Psoas muscle (tissue), 8 donors: Measurements from ENCODE around the gene TUBGCP6. TPM values are rescaled to one million over a fixed set of nuclear protein-coding genes. Genes with fewer than 3 reads are reported as not detected.

Experiments used
- ATAC-seq, 4 donors: fragments of 200-7000 bp; cut with Tn5 transposase; one replicate each; pipeline ENCODE4 v1.9.1; 2020; ENCODE audit warnings: moderate library complexity in 3 of 4, mild to moderate bottlenecking in 2 of 4
- DNase-seq, 2 donors: peaks; one replicate each; pipeline ENCODE4 v3.0.0-alpha.2; 2020
- H3K27ac ChIP-seq: fragments of 200-600 bp; one replicate; pipeline ENCODE4 v1.8.0; 2022
- H3K27me3 ChIP-seq, 3 donors: fragments of 200-600 bp in 1 of 3; one replicate each; pipeline versions ENCODE4 v1.6.1 to v1.8.0; 2013 to 2022; ENCODE audit warnings: low read length in 2 of 3, mild to moderate bottlenecking in 2 of 3, moderate library complexity in 1 of 3; ENCODE audit not compliant: insufficient read depth in 3 of 3
- H3K36me3 ChIP-seq, 2 donors: fragments of 200-600 bp in 1 of 2; one replicate each; pipeline versions ENCODE4 v1.6.1 to v1.8.0; 2013 to 2022; ENCODE audit warnings: low read depth in 1 of 2, mild to moderate bottlenecking in 1 of 2, moderate library complexity in 1 of 2; ENCODE audit not compliant: insufficient read depth in 1 of 2
- H3K4me1 ChIP-seq: fragments of 200-600 bp; one replicate; pipeline ENCODE4 v1.8.0; 2022
- H3K4me3 ChIP-seq: fragments of 200-600 bp; one replicate; pipeline ENCODE4 v1.8.0; 2022; ENCODE audit warnings: mild to moderate bottlenecking
- H3K9me3 ChIP-seq: fragments of 200-600 bp; one replicate; pipeline ENCODE4 v1.8.0; 2022
- WGBS, 3 donors: extraction: QIAGEN DNeasy Blood & Tissue Kit; methylation state at CpG; one replicate each; pipeline versions ENCODE4 v1.1.6 to v1.1.7; 2013; 5-methylcytosine and 5-hydroxymethylcytosine counted together
- intact Hi-C, 2 donors: fragments of 100-400 bp; cut with DNase I; formaldehyde crosslinking; loops; one replicate each; pipeline versions ENCODE4 v1.11.0 to v1.14.2; 2022
- polyA plus RNA-seq, 3 donors: library from polyadenylated mRNA; stranded (reverse); fragments of 200-250 nt; gene quantifications; one replicate each; pipeline ENCODE4 v1.2.3, GENCODE V29; 2013
- total RNA-seq, 4 donors: library from RNA; stranded (reverse); fragmentation: NEBNext Ultra II Directional in 2 of 4; extraction: Animal tissue kit (Norgen Biotek cat#: 25700) in 2 of 4; gene quantifications; one replicate each; pipeline versions ENCODE4 v1.2.1 to v1.2.4, GENCODE V29; 2021 to 2023
- TF ChIP-seq, protein P1 (sequence below): fragments of 200-600 bp; IDR thresholded peaks from one replicate; pipeline ENCODE4 v1.8.0; 2022; ENCODE audit warnings: antibody characterized with exemption
- donor health status: healthy with polysubstance abuse.
- donor health status: DM: no; HTN: no; CAD: no; lungs with moderate emphysema.
- donor health status: Bipolar disorder and iron deficiency.
- donor health status: healthy.
- donor health status: DM: yes; HTN: yes; CAD: no.
- donor health status: DM: no; HTN: no; CAD: no.
- donor health status: DM: no; HTN: no; CAD: no.
- donor health status: DM: yes; HTN: yes; CAD: no.

Gene TUBGCP6
- total and polyA plus RNA-seq, 7 donors: 9.5 to 21.8 (median 18.0) TPM

- no peaks in the 10 kb centered on the region for H3K9me3 ChIP-seq
- TF ChIP-seq, protein P1, sequence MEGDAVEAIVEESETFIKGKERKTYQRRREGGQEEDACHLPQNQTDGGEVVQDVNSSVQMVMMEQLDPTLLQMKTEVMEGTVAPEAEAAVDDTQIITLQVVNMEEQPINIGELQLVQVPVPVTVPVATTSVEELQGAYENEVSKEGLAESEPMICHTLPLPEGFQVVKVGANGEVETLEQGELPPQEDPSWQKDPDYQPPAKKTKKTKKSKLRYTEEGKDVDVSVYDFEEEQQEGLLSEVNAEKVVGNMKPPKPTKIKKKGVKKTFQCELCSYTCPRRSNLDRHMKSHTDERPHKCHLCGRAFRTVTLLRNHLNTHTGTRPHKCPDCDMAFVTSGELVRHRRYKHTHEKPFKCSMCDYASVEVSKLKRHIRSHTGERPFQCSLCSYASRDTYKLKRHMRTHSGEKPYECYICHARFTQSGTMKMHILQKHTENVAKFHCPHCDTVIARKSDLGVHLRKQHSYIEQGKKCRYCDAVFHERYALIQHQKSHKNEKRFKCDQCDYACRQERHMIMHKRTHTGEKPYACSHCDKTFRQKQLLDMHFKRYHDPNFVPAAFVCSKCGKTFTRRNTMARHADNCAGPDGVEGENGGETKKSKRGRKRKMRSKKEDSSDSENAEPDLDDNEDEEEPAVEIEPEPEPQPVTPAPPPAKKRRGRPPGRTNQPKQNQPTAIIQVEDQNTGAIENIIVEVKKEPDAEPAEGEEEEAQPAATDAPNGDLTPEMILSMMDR: no peak
- no peaks in the 10 kb centered on the region for H3K36me3 ChIP-seq
- peak overlapping the region; percentile 84 for H3K4me3 ChIP-seq
- intact Hi-C loops: no loop called here
- H3K4me1 ChIP-seq: peaks cover 42% of the 10 kb centered on the region
- H3K27ac ChIP-seq: peak overlapping the region; percentile 91
- DNase-seq (no peak), ATAC-seq (no peak)
- 51 to 66% (median 53%) methylated on average over 9 of the region's 9 CpGs for whole genome bisulfite sequencing, 3 donors
- no peaks in the 10 kb centered on the region for H3K27me3 ChIP-seq
These were observed 18.3 kb upstream of the TUBGCP6 start for GRCh38 chr22:50262973-50263617.

DNA sequence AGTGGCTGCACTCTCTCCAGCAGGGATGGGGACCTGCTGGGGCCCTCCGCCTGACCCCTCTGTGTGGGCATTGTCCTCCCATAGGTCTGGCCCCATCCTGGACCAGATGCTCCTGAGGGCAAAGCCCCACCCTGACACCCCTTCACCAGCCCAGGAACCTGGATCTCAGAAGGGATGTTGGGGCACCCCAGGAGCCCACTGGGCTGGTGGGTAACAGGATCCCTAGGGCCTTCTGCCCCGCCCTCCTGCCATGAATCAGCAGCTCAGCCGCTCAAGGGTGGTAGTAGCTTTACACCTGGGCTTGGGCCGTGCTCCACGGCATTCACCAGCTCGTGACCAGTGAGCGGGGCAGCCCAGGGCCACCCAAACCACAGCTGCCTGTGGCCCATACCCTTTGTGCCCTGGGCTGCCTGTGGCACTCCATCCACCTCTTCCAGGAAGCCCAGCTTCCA is 17.7 kb upstream of the TUBGCP6 start:
- WGBS, 3 donors: 30 to 55% (median 39%) methylated on average over 7 of the region's 7 CpGs
- TF ChIP-seq, protein P1: no peak
- Histone ChIP-seq H3K9me3 (no peaks in the 10 kb centered on the region), H3K36me3 (no peaks in the 10 kb centered on the region), H3K27ac (peak overlapping the region; percentile 91), H3K4me3 (peak overlapping the region; percentile 84), H3K4me1 (peaks cover 46% of the 10 kb centered on the region), H3K27me3 (no peaks in the 10 kb centered on the region)
- DNase-seq (peak in 1 of 2 donors; percentile 83), ATAC-seq (peak in 3 of 4 donors; percentile 28 to 42 (median 37))
- intact Hi-C loops: no loop called here

GRCh38 chr22:50261615-50262459 is 17.0 kb upstream of the TUBGCP6 start, which contains the start of gene MAPK12:
MAPK12 (minus strand) TSS chr22:50261683; CDS start chr22:50261509, 174 bp downstream.
- TF ChIP-seq, protein P1: no peak
- DNase-seq: peak; percentile 69 to 85
- peak; percentile 30 to 52 (median 37) for ATAC-seq
- Histone ChIP-seq H3K4me3 (peak within 1 kb of the TSS; percentile 84), H3K4me1 (peaks cover 48% of the 10 kb centered on the region), H3K9me3 (no peaks in the 10 kb centered on the region), H3K27me3 (no peaks in the 10 kb centered on the region), H3K27ac (peak within 1 kb of the TSS; percentile 91), H3K36me3 (no peaks in the 10 kb centered on the region)
- intact Hi-C loops: no loop called here
- 2 to 17% (median 11%) methylated on average over 9 to 59 of the region's 61 CpGs for WGBS, 3 donors

DNA sequence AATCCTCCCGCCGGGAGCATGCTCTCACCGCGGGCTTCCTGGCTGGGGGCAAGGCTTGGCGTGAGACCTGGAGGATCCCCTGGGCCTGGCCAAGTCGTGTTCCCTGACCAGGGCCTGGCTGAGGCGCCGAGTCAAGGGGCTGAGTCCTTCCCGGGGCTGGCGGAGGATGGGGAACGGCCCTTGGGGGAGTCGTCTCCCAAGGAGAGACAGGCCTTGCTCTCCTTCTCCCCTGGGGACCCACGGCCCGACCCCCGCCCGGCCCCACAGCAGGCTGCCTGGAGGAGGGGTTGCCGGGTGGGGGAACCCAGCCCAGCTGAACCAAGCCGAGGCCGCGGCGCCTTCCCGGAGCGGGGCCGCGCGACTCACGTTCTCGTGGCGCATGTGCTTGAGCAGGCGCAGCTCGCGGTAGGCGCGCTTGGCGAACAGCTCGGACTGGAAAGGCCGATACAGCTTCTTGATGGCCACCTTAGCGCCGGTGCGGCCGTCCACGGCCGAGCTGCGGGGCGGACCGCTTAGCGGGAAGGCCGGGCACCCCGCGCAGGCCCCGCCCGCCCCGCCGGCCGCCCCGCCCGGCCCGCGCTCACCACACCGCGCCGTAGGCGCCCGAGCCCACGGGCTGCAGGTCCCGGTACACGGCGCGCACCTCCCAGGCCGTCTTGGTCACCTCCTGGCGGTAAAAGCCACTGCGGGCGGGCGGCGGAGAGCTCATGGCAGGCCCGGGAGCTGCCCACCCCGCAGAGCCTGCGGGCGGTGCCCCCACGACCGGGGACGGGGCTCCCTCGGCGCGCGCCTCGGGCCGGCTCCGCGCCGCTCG is 16.2 kb upstream of the TUBGCP6 start:
- ATAC-seq: no peak
- no peaks in the 10 kb centered on the region for H3K27me3 ChIP-seq
- intact Hi-C loops: no loop called here

More for the DNA sequence above, 16.2 kb upstream of the TUBGCP6 start:
- peaks cover 0 to 6% of the 10 kb centered on the region in 2 donors for H3K36me3 ChIP-seq
- peak overlapping the region; percentile 91 for H3K27ac ChIP-seq
- peak overlapping the region; percentile 84 for H3K4me3 ChIP-seq
- H3K9me3 ChIP-seq: no peaks in the 10 kb centered on the region
- WGBS, 3 donors: 0 to 1% (median 0%) methylated on average over 50 to 92 of the region's 92 CpGs
- TF ChIP-seq, protein P1: no peak
- H3K4me1 ChIP-seq: peaks cover 51% of the 10 kb centered on the region
- DNase-seq: peak in 1 of 2 donors; percentile 78
